Upper lobe of left lung (tissue), 6 donors: ENCODE results near the gene TRMT5. TPM values are rescaled to one million over a fixed set of nuclear protein-coding genes. Genes with fewer than 3 reads are reported as not detected.

Experiments used
- ATAC-seq, 2 donors: fragments of 200-7000 bp; cut with Tn5 transposase; one replicate each; pipeline ENCODE4 v1.9.1; 2022; ENCODE audit warnings: mild to moderate bottlenecking in 2 of 2, moderate library complexity in 2 of 2; ENCODE audit not compliant: low FRiP score in 2 of 2
- DNase-seq, 2 donors: peaks; one replicate each; pipeline ENCODE4 v3.0.0-alpha.2; 2019 to 2020
- H3K27ac ChIP-seq, 4 donors: fragments of 200-600 bp; sonication (generic); one replicate each; pipeline ENCODE4 v1.5.1; 2016 to 2019
- H3K27me3 ChIP-seq, 4 donors: fragments of 200-600 bp; sonication (generic); one replicate each; pipeline ENCODE4 v1.5.1; 2017 to 2019
- H3K36me3 ChIP-seq, 4 donors: fragments of 200-600 bp; sonication (generic); one replicate each; pipeline ENCODE4 v1.5.1; 2016 to 2019
- H3K4me1 ChIP-seq, 4 donors: fragments of 200-600 bp; sonication (generic); one replicate each; pipeline ENCODE4 v1.5.1; 2018 to 2019
- H3K4me3 ChIP-seq, 4 donors: fragments of 200-600 bp; sonication (generic); one replicate each; pipeline ENCODE4 v1.5.1; 2017 to 2019; ENCODE audit warnings: mild to moderate bottlenecking in 2 of 4, moderate library complexity in 1 of 4
- H3K9me3 ChIP-seq, 4 donors: fragments of 200-600 bp; sonication (generic); one replicate each; pipeline ENCODE4 v1.5.1; 2018 to 2019
- CTCF ChIP-seq, 6 experiments: fragments of 450-650 bp in 4 of 6; fragments of 200-600 bp in 2 of 6; sonication (generic) in 2 of 6; IDR thresholded peaks; one replicate each; pipeline ENCODE4 v1.5.1; 2016 to 2019; ENCODE audit warnings: antibody characterized with exemption in 6 of 6
- EP300 ChIP-seq, 4 donors: sonication (generic); formaldehyde crosslinking; IDR thresholded peaks; one replicate each; pipeline ENCODE4 v1.5.1; 2017; ENCODE audit warnings: antibody characterized with exemption in 4 of 4, control low read depth in 2 of 4
- POLR2A ChIP-seq, 4 donors: fragments of 450-650 bp; IDR thresholded peaks; one replicate each; pipeline ENCODE4 v1.5.1; 2016 to 2017; ENCODE audit warnings: antibody characterized with exemption in 4 of 4, mild to moderate bottlenecking in 2 of 4
- POLR2AphosphoS5 ChIP-seq, 2 donors: sonication (generic); formaldehyde crosslinking; IDR thresholded peaks; one replicate each; pipeline ENCODE4 v1.5.1; 2017; ENCODE audit warnings: antibody characterized with exemption in 2 of 2
- WGBS, 2 donors: methylation state at CpG; one replicate each; pipeline ENCODE4 v1.1.5; 2017 to 2018; 5-methylcytosine and 5-hydroxymethylcytosine counted together
- small RNA-seq, 4 donors: library from RNA; depleted of rRNA; stranded (forward); fragments of <200 nt; gene quantifications; one replicate each; pipeline ENCODE3, GENCODE V24; 2016
- total RNA-seq, 6 donors: library from RNA; depleted of rRNA in 4 of 6; stranded (reverse); fragments of >200 nt in 4 of 6; gene quantifications; one replicate each; pipeline versions ENCODE4 v1.1.0 to v1.2.1, GENCODE V29; 2016 to 2021
- donor health status: DM: no; HTN: no; CAD: no; lungs with moderate emphysema.
- donor health status: DM: no; HTN: yes; CAD: no; lungs with severe emphysema.

Gene TRMT5
- total RNA-seq, 6 donors from 2014 or later, result 2.0 to 53.4 (median 9.1) TPM

DNA sequence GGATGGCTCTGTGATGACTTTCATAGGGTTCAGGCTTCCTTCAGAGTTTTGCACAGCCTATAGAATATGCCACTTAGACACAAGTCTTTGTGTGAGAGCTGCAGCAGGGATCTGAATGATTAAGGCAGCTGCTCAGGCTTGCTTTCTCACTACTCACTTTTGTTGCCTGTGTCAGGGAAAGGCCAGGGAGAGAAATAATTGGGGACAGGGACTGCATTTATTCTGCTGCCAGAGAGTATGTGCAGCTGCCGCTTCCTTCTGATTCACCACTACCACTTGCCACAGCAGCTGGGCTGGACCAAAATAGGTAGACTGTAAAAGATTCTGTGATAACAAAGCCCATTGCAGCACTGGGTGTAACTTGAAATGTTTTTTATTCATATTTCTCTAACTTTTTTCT, 49.7 kb downstream of the TRMT5 start:
- Histone ChIP-seq H3K27ac (no peak overlapping the region), H3K4me1 (no peaks in the 10 kb centered on the region), H3K4me3 (no peak overlapping the region), H3K27me3 (no peaks in the 10 kb centered on the region), H3K36me3 (no peaks in the 10 kb centered on the region), H3K9me3 (no peaks in the 10 kb centered on the region)
- no peak for ATAC-seq
- WGBS, 2 donors, result 100% methylated on average over 1 of the region's 1 CpG
- DNase-seq, result no peak
- TF ChIP-seq POLR2A (IDR thresholded peaks at IDR 0.05), result no peak
- TF ChIP-seq CTCF (IDR thresholded peaks at IDR 0.05), result no peak

GRCh38 chr14:60926002-60926401, 54.9 kb downstream of the TRMT5 start:
- H3K36me3 ChIP-seq, result no peaks in the 10 kb centered on the region
- H3K27me3 ChIP-seq, result no peaks in the 10 kb centered on the region
- no peak for TF ChIP-seq CTCF (IDR thresholded peaks at IDR 0.05)
- 87 to 93% methylated on average over 3 of the region's 3 CpGs for WGBS, 2 donors
- H3K4me3 ChIP-seq, result no peak overlapping the region
- no peaks in the 10 kb centered on the region for H3K4me1 ChIP-seq
- DNase-seq, result no peak
- no peak for ATAC-seq
- H3K27ac ChIP-seq, result no peak overlapping the region
- H3K9me3 ChIP-seq, result no peaks in the 10 kb centered on the region

GRCh38 chr14:60925286-60925685, 55.6 kb downstream of the TRMT5 start:
- no peaks in the 10 kb centered on the region for H3K9me3 ChIP-seq
- no peak overlapping the region for H3K4me3 ChIP-seq
- no peak for DNase-seq
- no peaks in the 10 kb centered on the region for H3K36me3 ChIP-seq
- 84 to 91% methylated on average over 1 of the region's 1 CpG for WGBS, 2 donors
- H3K27ac ChIP-seq, result no peak overlapping the region
- ATAC-seq, result no peak
- H3K4me1 ChIP-seq, result no peaks in the 10 kb centered on the region
- TF ChIP-seq POLR2A (IDR thresholded peaks at IDR 0.05) (no peak), EP300 (IDR thresholded peaks at IDR 0.05) (no peak), POLR2AphosphoS5 (IDR thresholded peaks at IDR 0.05) (no peak), CTCF (IDR thresholded peaks at IDR 0.05) (no peak)
- no peaks in the 10 kb centered on the region for H3K27me3 ChIP-seq

GRCh38 chr14:60922050-60922449, 58.8 kb downstream of the TRMT5 start:
- no peak for TF ChIP-seq EP300 (IDR thresholded peaks at IDR 0.05)
- TF ChIP-seq POLR2AphosphoS5 (IDR thresholded peaks at IDR 0.05), result no peak
- no peak for TF ChIP-seq CTCF (IDR thresholded peaks at IDR 0.05)
- no peak for TF ChIP-seq POLR2A (IDR thresholded peaks at IDR 0.05)
- ATAC-seq (no peak), DNase-seq (no peak)
- H3K36me3 ChIP-seq, result peaks cover 0 to 7% (median 0%) of the 10 kb centered on the region in 4 donors
- H3K9me3 ChIP-seq, result no peaks in the 10 kb centered on the region
- no peaks in the 10 kb centered on the region for H3K4me1 ChIP-seq
- WGBS, 2 donors, result 92 to 95% methylated on average over 2 of the region's 2 CpGs
- H3K4me3 ChIP-seq, result no peak overlapping the region
- H3K27me3 ChIP-seq, result no peaks in the 10 kb centered on the region
- no peak overlapping the region for H3K27ac ChIP-seq

Small RNA genes lying within 50 kb of the gene (small RNA-seq; reads per million reads assigned to genes)
- gene RNU6-398P, result 0 reads per million in 4 donors

Other genes with a start within 250 kb of the TRMT5 start
- 10 to 100 TPM; 15.3 to 66.0 (median 19.9) TPM for gene MNAT1, start 246.3 kb downstream of the TRMT5 start, total RNA-seq
- gene SLC38A6, start 166 bp upstream of the TRMT5 start, total RNA-seq, result 10 to 100 TPM; 13.7 to 37.7 (median 23.8) TPM